Measurements from ENCODE around the gene PPP2R2C.
A peak's percentile ranks its signal among the peaks of the same experiment; 100 is the strongest.

PPP2R2C gene

DNA sequence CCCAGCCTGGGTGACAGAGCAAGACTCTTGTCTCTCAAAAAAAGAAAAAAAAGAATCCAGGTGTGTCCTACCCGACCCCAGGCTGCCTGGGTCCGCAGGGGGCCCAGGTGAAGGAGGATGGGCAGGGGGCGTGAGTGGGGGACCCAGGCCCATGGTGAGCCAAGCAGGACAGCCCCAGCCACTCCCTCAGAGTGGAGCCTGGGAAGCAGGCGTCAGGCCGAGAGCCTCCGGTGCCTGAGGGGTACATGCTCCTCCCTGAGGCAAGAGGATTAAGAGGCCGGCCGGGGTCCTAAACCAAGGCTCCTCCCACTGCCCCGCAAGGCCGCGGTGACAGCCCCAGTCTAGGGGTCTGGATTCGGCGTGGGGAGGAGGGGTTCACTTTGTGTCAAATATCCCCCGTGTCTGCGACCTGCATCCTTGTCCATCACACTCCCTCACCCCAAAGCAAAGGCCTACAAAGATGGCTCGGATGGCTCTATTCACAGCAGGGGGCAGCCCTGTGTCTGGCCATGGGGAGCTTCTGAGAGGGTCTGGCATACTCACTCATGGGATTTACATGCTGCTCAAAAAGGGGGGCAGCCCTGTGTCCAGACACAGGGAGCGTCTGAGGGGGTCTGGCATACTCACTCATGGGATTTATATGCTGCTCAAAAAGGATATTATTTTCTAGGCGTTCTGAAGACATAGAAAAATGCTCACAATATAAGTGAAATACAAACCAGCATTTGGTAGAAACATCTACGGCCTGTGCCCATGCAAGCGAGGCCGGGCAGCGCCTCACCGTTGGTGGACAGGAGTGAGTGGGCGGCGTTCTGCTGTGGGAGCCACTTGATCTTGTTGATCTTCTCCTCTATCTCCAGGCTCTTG lies 94.6 kb downstream of the PPP2R2C start:
- no peak for TF ChIP-seq MYC (IDR thresholded peaks at IDR 0.05; ENCODE audit: low read depth, low read length)
- no peak for TF ChIP-seq POLR2A (IDR thresholded peaks at IDR 0.05; ENCODE audit: extremely low read depth, insufficient read length)
- TF ChIP-seq, protein P1, sequence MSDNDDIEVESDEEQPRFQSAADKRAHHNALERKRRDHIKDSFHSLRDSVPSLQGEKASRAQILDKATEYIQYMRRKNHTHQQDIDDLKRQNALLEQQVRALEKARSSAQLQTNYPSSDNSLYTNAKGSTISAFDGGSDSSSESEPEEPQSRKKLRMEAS (IDR thresholded peaks at IDR 0.05; ENCODE audit: low read depth, low read length), result no peak
- TF ChIP-seq, protein P2, sequence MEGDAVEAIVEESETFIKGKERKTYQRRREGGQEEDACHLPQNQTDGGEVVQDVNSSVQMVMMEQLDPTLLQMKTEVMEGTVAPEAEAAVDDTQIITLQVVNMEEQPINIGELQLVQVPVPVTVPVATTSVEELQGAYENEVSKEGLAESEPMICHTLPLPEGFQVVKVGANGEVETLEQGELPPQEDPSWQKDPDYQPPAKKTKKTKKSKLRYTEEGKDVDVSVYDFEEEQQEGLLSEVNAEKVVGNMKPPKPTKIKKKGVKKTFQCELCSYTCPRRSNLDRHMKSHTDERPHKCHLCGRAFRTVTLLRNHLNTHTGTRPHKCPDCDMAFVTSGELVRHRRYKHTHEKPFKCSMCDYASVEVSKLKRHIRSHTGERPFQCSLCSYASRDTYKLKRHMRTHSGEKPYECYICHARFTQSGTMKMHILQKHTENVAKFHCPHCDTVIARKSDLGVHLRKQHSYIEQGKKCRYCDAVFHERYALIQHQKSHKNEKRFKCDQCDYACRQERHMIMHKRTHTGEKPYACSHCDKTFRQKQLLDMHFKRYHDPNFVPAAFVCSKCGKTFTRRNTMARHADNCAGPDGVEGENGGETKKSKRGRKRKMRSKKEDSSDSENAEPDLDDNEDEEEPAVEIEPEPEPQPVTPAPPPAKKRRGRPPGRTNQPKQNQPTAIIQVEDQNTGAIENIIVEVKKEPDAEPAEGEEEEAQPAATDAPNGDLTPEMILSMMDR (IDR thresholded peaks at IDR 0.05; ENCODE audit: low read depth, low read length), result no peak
- no peak for DNase-seq (ENCODE audit: low read depth)
- no peak overlapping the region for H3K4me3 ChIP-seq (ENCODE audit: low read depth, low read length)

DNA sequence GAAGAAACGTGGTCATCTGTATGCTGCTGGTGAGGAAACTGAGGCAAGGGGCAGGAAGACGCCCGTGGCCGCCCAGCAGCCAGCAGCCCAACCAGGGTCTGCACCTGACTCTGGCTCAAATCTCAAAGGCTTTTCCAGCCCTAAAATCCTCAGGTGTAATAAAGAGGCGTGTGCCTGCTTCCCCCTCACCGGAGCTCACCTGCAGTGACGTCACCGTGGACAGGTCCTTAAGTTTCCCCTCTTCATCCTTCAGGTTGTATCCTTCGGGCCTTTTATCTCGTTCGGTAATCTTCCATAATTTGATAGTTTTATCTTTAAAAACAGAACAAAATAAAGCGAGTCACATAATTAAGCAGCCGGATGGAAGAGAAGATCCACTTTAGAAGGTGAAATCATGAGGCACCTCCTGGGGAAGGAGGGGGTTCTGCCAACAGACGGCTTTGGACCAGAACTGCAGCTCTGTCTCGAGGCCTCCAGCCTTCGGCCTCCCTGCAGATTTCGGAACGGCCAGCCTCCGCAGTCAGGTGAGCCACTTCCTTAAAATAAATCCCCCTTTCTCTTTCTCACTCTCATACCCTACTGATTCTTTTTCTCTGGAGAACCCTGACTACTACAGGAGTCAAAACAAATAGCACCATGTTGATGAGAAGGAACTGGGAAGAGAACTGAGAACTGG lies 96.7 kb downstream of the PPP2R2C start:
- no peak for DNase-seq (ENCODE audit: low read depth)
- TF ChIP-seq POLR2A (IDR thresholded peaks at IDR 0.05; ENCODE audit: extremely low read depth, insufficient read length), result no peak
- TF ChIP-seq MYC (IDR thresholded peaks at IDR 0.05; ENCODE audit: low read depth, low read length), result no peak
- TF ChIP-seq, protein P1 (IDR thresholded peaks at IDR 0.05; ENCODE audit: low read depth, low read length), result no peak
- H3K4me3 ChIP-seq (ENCODE audit: low read depth, low read length), result no peak overlapping the region

DNA sequence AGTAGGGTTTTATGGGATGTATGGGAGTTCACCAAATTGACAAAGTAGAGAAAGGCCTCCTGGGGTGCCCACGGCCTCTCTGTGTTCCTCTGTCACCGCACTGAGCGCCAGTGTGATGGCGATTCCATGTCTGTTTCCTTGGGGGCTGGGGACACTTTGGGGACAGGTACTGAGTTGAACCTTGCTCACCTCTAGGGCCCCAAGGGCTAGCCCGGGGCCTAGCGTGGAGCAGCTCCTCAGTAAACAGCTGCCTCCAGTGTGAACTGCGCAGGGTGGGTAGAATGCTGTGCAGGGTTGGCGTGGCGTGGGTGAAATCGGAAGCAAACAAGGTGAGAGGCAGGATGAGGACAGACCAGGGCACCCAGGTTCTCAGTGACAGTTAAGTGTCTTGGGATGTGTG lies 97.8 kb downstream of the PPP2R2C start:
- no peak for DNase-seq (ENCODE audit: low read depth)

DNA sequence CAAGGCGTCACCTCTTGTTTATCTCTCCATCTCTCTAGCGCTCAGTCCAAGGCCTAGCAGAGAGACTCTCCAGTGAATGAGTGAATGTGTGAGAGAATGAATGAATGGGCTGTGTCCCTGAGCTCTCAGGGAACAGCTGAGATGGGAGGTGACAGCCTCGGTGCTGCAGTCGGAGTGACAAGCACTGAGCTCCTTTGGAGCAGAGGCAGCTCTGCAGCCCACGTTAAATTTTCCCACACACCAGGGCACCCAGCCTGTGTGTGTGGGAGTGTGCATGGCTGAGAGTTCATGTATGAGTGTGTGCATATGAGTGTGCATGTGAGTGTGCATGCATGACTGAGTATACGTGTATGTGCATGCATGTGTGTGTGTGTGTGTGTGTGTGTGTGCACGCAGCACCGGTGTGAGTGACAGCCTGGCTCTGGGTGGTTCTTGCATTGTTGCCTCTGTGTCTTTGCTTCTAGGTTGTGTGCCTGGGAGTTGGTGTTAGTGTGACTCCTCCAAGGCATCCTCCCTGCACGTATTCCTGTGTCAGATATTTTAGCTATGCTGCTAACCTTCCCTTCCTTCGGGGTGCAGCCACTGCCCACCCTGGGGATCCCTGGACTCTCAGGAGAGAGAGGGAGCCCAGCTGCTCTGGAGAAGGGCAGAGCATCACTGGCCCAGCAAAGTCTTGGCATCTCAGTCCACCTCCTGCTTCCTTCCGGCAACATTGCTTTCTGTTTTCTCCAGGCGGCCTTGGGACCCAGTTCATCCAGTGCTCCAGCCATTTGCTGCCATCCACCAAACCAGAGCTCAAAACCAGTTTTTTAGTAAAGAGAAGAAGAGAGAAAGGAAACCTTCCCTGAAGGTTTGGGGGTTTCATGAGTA lies 98.6 kb downstream of the PPP2R2C start:
- H3K4me3 ChIP-seq (ENCODE audit: low read depth, low read length), result no peak overlapping the region
- no peak for DNase-seq (ENCODE audit: low read depth)
- TF ChIP-seq, protein P2 (IDR thresholded peaks at IDR 0.05; ENCODE audit: low read depth, low read length), result no peak
- TF ChIP-seq, protein P1 (IDR thresholded peaks at IDR 0.05; ENCODE audit: low read depth, low read length), result no peak
- no peak for TF ChIP-seq POLR2A (IDR thresholded peaks at IDR 0.05; ENCODE audit: extremely low read depth, insufficient read length)
- no peak for TF ChIP-seq MYC (IDR thresholded peaks at IDR 0.05; ENCODE audit: low read depth, low read length)

More for the DNA sequence above, 97.8 kb downstream of the PPP2R2C start:
- H3K4me3 ChIP-seq (ENCODE audit: low read depth, low read length), result no peak overlapping the region
- TF ChIP-seq MYC (IDR thresholded peaks at IDR 0.05; ENCODE audit: low read depth, low read length) (no peak), POLR2A (IDR thresholded peaks at IDR 0.05; ENCODE audit: extremely low read depth, insufficient read length) (no peak)
- TF ChIP-seq, protein P2 (IDR thresholded peaks at IDR 0.05; ENCODE audit: low read depth, low read length), result no peak
- TF ChIP-seq, protein P1 (IDR thresholded peaks at IDR 0.05; ENCODE audit: low read depth, low read length), result no peak

DNA sequence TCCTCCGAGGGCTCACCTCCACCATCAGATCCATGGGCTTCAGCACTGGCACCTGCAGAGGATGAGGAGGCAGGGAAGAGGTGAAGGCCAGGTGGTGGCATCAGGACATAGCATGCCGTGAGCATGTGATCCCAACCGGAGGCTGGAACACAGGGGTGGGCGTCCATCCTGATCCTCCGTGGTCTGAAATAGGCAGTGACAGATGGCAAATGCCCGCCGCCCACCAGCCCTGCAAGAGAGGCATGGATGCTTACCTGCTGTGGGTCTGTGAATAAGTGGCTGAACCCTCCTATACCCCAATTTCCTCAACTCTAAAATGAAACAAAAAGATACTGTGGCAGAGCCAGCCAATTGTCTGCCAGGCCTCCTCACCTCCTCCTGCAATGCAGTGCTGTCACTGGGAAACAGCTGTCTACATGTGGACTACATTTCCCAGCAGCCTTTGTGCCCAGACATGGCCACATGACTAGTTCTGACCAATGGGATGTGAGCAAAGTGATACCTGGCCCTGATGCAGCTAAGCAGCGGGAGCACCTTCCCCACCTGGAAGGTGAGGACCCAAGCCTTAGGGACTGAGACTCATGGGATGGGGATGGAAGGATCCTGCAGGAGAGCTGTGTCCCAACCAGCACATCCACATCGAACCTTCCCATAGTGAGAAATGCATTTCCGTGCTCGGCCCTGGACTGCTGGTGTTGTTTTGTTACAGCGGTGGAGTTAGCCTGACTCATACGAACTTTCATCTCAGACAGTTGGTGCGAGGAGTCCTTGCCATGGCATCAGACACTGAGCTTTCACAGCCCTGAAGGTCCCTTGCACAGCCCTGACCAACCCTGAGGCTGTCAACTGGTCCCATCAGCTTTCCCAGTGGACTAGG lies 99.5 kb downstream of the PPP2R2C start:
- DNase-seq (ENCODE audit: low read depth), result peak; percentile 49
- H3K4me3 ChIP-seq (ENCODE audit: low read depth, low read length), result no peak overlapping the region
- TF ChIP-seq, protein P1 (IDR thresholded peaks at IDR 0.05; ENCODE audit: low read depth, low read length), result peak; percentile 77
- TF ChIP-seq, protein P2 (IDR thresholded peaks at IDR 0.05; ENCODE audit: low read depth, low read length), result no peak

All from NB4 (cell line).